Upper lobe of left lung (tissue), 6 donors: ENCODE measurements around the gene CCHCR1. TPM values are rescaled to one million over a fixed set of nuclear protein-coding genes. Genes with fewer than 3 reads are reported as not detected.

Experiments used
- ATAC-seq, 2 donors: fragments of 200-7000 bp; cut with Tn5 transposase; one replicate each; pipeline ENCODE4 v1.9.1; 2022; ENCODE audit warnings: mild to moderate bottlenecking in 2 of 2, moderate library complexity in 2 of 2; ENCODE audit not compliant: low FRiP score in 2 of 2
- DNase-seq, 2 donors: peaks; one replicate each; pipeline ENCODE4 v3.0.0-alpha.2; 2019 to 2020
- H3K27ac ChIP-seq, 4 donors: fragments of 200-600 bp; sonication (generic); one replicate each; pipeline ENCODE4 v1.5.1; 2016 to 2019
- H3K27me3 ChIP-seq, 4 donors: fragments of 200-600 bp; sonication (generic); one replicate each; pipeline ENCODE4 v1.5.1; 2017 to 2019
- H3K36me3 ChIP-seq, 4 donors: fragments of 200-600 bp; sonication (generic); one replicate each; pipeline ENCODE4 v1.5.1; 2016 to 2019
- H3K4me1 ChIP-seq, 4 donors: fragments of 200-600 bp; sonication (generic); one replicate each; pipeline ENCODE4 v1.5.1; 2018 to 2019
- H3K4me3 ChIP-seq, 4 donors: fragments of 200-600 bp; sonication (generic); one replicate each; pipeline ENCODE4 v1.5.1; 2017 to 2019; ENCODE audit warnings: mild to moderate bottlenecking in 2 of 4, moderate library complexity in 1 of 4
- H3K9me3 ChIP-seq, 4 donors: fragments of 200-600 bp; sonication (generic); one replicate each; pipeline ENCODE4 v1.5.1; 2018 to 2019
- EP300 ChIP-seq, 4 donors: sonication (generic); formaldehyde crosslinking; IDR thresholded peaks; one replicate each; pipeline ENCODE4 v1.5.1; 2017; ENCODE audit warnings: antibody characterized with exemption in 4 of 4, control low read depth in 2 of 4
- POLR2A ChIP-seq, 4 donors: fragments of 450-650 bp; IDR thresholded peaks; one replicate each; pipeline ENCODE4 v1.5.1; 2016 to 2017; ENCODE audit warnings: antibody characterized with exemption in 4 of 4, mild to moderate bottlenecking in 2 of 4
- POLR2AphosphoS5 ChIP-seq, 2 donors: sonication (generic); formaldehyde crosslinking; IDR thresholded peaks; one replicate each; pipeline ENCODE4 v1.5.1; 2017; ENCODE audit warnings: antibody characterized with exemption in 2 of 2
- WGBS, 2 donors: methylation state at CpG; one replicate each; pipeline ENCODE4 v1.1.5; 2017 to 2018; 5-methylcytosine and 5-hydroxymethylcytosine counted together
- total RNA-seq, 6 donors: library from RNA; depleted of rRNA in 4 of 6; stranded (reverse); fragments of >200 nt in 4 of 6; gene quantifications; one replicate each; pipeline versions ENCODE4 v1.1.0 to v1.2.1, GENCODE V29; 2016 to 2021
- TF ChIP-seq, protein P1 (sequence below), 6 experiments: fragments of 450-650 bp in 4 of 6; fragments of 200-600 bp in 2 of 6; sonication (generic) in 2 of 6; IDR thresholded peaks; one replicate each; pipeline ENCODE4 v1.5.1; 2016 to 2019; ENCODE audit warnings: antibody characterized with exemption in 6 of 6
- donor health status: DM: no; HTN: no; CAD: no; lungs with moderate emphysema.
- donor health status: DM: no; HTN: yes; CAD: no; lungs with severe emphysema.

Gene CCHCR1
- total RNA-seq, 6 donors from 2014 or later: 5.5 to 83.8 (median 19.5) TPM

DNA sequence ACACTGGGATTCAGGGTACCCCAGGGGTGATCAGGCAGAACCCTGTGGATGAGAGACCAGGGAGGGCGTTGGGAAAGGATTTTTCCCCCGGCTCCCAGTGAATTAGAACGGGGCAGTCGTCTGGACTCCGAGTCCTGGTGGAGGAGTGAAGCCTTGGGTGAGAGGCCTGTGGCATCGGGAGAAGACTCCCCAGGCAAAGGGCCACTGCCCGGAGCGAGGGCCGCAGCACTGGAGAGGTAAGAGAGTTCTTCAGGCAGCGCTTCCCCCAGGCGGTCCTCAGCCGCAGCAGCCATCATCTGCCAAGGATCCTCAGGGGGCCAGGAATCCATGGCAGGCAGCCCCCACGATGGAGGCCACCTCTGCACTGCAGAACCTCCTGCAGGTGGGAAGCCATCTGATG lies 45.9 kb downstream of the CCHCR1 start:
- Histone ChIP-seq H3K36me3 (no peaks in the 10 kb centered on the region), H3K4me1 (peaks cover 7 to 26% (median 14%) of the 10 kb centered on the region in 4 donors), H3K27ac (no peak overlapping the region), H3K9me3 (no peaks in the 10 kb centered on the region), H3K4me3 (no peak overlapping the region), H3K27me3 (no peaks in the 10 kb centered on the region)
- WGBS, 2 donors: 90 to 93% methylated on average over 8 to 13 of the region's 13 CpGs
- peak in 1 of 2 donors; percentile 77 for DNase-seq
- no peak for TF ChIP-seq POLR2AphosphoS5 (IDR thresholded peaks at IDR 0.05)
- TF ChIP-seq, protein P1, sequence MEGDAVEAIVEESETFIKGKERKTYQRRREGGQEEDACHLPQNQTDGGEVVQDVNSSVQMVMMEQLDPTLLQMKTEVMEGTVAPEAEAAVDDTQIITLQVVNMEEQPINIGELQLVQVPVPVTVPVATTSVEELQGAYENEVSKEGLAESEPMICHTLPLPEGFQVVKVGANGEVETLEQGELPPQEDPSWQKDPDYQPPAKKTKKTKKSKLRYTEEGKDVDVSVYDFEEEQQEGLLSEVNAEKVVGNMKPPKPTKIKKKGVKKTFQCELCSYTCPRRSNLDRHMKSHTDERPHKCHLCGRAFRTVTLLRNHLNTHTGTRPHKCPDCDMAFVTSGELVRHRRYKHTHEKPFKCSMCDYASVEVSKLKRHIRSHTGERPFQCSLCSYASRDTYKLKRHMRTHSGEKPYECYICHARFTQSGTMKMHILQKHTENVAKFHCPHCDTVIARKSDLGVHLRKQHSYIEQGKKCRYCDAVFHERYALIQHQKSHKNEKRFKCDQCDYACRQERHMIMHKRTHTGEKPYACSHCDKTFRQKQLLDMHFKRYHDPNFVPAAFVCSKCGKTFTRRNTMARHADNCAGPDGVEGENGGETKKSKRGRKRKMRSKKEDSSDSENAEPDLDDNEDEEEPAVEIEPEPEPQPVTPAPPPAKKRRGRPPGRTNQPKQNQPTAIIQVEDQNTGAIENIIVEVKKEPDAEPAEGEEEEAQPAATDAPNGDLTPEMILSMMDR (IDR thresholded peaks at IDR 0.05): no peak
- TF ChIP-seq POLR2A (IDR thresholded peaks at IDR 0.05): no peak
- TF ChIP-seq EP300 (IDR thresholded peaks at IDR 0.05): no peak
- ATAC-seq: no peak

GRCh38 chr6:31110825-31111582 lies 46.6 kb downstream of the CCHCR1 start:
- Histone ChIP-seq H3K4me3 (no peak overlapping the region), H3K4me1 (peaks cover 7 to 23% (median 14%) of the 10 kb centered on the region in 4 donors), H3K27ac (no peak overlapping the region), H3K36me3 (no peaks in the 10 kb centered on the region), H3K27me3 (no peaks in the 10 kb centered on the region), H3K9me3 (no peaks in the 10 kb centered on the region)
- WGBS, 2 donors: 76 to 77% methylated on average over 10 to 11 of the region's 11 CpGs
- no peak for DNase-seq
- no peak for ATAC-seq
- TF ChIP-seq POLR2A (IDR thresholded peaks at IDR 0.05) (no peak), EP300 (IDR thresholded peaks at IDR 0.05) (no peak), POLR2AphosphoS5 (IDR thresholded peaks at IDR 0.05) (no peak)
- TF ChIP-seq, protein P1 (IDR thresholded peaks at IDR 0.05): no peak

- Histone ChIP-seq H3K27me3 (no peaks in the 10 kb centered on the region), H3K36me3 (no peaks in the 10 kb centered on the region), H3K4me3 (no peak overlapping the region), H3K27ac (no peak overlapping the region), H3K9me3 (no peaks in the 10 kb centered on the region), H3K4me1 (peaks cover 0 to 3% (median 0%) of the 10 kb centered on the region in 4 donors)
- DNase-seq (no peak), ATAC-seq (no peak)
- 66 to 82% methylated on average over 4 of the region's 4 CpGs for WGBS, 2 donors
- TF ChIP-seq EP300 (IDR thresholded peaks at IDR 0.05) (no peak), POLR2AphosphoS5 (IDR thresholded peaks at IDR 0.05) (no peak), POLR2A (IDR thresholded peaks at IDR 0.05) (no peak)
- TF ChIP-seq, protein P1 (IDR thresholded peaks at IDR 0.05): no peak
Measured at GRCh38 chr6:31107052-31107451, 50.5 kb downstream of the CCHCR1 start.

DNA sequence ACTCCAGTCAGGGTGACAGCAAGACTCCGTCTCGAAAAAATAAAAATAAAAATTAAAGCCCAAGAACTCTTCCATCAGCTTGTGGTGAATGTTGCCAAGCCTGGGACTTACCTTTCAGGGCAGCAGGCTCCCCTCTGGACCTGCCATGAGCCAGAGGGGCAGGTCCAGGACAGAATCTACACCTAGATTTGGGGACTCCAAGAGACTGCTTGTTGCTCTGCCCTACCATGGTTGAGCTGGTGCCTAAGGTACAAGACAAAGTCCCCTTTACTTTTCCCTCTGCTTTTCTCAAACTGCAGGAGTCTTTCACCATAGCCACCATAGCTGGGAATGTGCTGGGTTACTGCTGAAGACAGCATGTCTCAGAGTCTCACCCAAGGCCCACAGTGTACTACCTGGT lies 54.5 kb downstream of the CCHCR1 start:
- Histone ChIP-seq H3K27ac (no peak overlapping the region), H3K4me3 (no peak overlapping the region), H3K36me3 (no peaks in the 10 kb centered on the region), H3K27me3 (no peaks in the 10 kb centered on the region), H3K4me1 (peaks cover 0 to 3% (median 0%) of the 10 kb centered on the region in 4 donors), H3K9me3 (no peaks in the 10 kb centered on the region)
- WGBS, 2 donors: 85 to 98% methylated on average over 2 of the region's 2 CpGs
- DNase-seq (no peak), ATAC-seq (peak in 1 of 2 donors; percentile 71)
- TF ChIP-seq, protein P1 (IDR thresholded peaks at IDR 0.05): no peak
- no peak for TF ChIP-seq POLR2A (IDR thresholded peaks at IDR 0.05)

- no peaks in the 10 kb centered on the region for H3K36me3 ChIP-seq
- WGBS, 2 donors: 95 to 97% methylated on average over 4 of the region's 4 CpGs
- H3K4me3 ChIP-seq: no peak overlapping the region
- H3K27ac ChIP-seq: no peak overlapping the region
- DNase-seq (no peak), ATAC-seq (no peak)
- no peaks in the 10 kb centered on the region for H3K9me3 ChIP-seq
- peaks cover 18 to 37% (median 28%) of the 10 kb centered on the region in 4 donors for H3K4me1 ChIP-seq
- no peaks in the 10 kb centered on the region for H3K27me3 ChIP-seq
- TF ChIP-seq, protein P1 (IDR thresholded peaks at IDR 0.05): no peak
- TF ChIP-seq EP300 (IDR thresholded peaks at IDR 0.05) (no peak), POLR2A (IDR thresholded peaks at IDR 0.05) (no peak), POLR2AphosphoS5 (IDR thresholded peaks at IDR 0.05) (no peak)
Measured at GRCh38 chr6:31098449-31098938, 59.1 kb downstream of the CCHCR1 start.
